Activated naive CD4-positive, alpha-beta T cell (primary cell): ENCODE results near the gene DPP9.

ENCODE experiments used
- DNase-seq, 4 experiments: peaks; one replicate each; lab custom pipeline; 2025; lab: John Stamatoyannopoulos, UW

DPP9 gene

DNA sequence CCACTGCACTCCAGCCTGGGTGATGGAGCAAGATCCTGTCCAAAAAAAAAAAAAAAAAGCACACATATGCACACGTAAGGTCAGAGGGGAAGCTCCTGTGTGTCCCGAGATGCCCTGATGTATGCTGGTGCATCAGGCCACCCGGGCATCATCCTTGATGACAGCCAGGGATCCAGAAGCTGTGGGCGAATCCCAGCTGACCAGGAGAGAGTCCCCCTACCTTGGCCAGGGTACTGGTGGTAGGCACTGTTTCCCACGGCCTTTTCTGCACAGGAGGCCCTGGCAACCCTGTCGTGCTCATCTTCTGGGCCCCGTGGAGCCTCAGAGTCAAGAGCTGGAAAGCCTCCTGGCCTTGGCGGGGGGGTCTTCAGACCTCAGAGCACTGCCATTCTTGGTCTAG is 67.5 kb downstream of the DPP9 start:
- no peak for DNase-seq

DNA sequence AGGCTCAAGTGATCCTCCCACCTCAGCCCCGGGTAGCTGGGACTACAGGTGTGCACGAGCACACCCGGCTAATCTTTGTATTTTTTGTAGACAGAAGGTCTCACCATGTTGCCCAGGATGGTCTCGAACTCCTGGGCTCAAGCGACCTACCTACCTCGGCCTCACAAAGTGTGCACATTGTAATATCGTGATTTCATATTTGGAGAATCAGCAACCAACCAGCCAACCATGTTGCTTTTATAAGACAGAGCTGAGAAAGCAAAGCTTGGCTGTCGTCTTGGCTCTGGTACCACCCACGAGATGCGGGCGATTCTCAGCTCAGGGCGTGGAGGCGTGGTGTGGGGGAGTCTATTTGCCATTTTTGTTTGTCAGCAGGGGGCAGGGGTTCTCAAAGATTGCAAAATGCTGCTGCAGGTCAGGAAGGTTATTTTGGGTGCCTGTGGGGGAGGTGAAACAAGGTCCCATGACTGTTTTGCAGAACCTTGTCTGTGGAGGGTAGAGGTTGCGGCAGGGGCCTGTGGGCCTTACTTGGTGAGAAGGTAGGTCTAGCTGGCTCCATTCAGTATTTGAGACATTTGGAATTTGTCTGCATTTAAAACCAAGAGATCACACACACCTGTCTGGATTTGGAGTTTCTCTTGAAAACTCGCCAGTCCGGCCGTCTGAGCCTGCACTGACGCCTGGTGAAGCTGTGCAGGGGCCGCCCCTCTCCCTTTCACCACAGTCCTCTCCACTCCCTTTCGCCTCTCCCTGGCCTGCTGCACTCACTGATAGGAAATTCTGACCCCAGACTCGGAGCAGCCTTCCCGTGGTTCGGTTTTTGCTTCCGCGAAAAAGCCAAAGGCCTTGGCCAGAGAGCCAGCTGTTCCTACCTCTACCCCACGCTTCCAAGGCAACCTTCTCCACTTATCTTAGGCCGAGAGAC is 68.9 kb downstream of the DPP9 start:
- no peak for DNase-seq

DNA sequence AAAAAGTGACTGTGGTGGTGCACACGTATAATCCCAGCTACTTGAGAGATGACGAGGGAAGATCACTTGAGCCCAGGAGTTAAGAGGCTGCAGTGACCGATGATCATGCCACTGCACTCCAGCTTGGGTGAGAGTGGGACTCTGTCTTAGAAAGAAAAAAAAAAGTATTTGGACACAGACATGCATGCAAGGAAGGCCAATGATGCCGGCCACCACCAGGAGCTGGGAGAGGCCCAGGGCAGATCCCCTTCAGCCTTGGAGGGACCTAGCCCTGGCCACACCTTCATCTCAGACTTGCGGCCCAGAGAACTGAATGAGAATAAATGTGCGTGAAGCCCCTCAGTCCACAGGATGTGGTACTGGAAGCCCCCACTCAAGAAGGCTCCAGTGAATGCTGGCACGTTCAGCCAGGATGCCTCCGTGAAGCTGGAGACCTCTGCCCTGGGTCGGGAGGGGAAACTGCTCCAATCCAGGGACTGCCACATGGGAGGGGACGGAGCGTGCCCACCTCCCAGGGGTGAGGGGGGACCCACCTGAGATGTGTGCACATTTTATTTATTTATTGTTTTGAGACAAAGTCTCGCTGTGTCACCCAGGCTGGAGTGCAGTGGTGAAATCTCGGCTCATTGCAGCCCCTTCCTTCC is 69.7 kb downstream of the DPP9 start:
- no peak for DNase-seq

DNA sequence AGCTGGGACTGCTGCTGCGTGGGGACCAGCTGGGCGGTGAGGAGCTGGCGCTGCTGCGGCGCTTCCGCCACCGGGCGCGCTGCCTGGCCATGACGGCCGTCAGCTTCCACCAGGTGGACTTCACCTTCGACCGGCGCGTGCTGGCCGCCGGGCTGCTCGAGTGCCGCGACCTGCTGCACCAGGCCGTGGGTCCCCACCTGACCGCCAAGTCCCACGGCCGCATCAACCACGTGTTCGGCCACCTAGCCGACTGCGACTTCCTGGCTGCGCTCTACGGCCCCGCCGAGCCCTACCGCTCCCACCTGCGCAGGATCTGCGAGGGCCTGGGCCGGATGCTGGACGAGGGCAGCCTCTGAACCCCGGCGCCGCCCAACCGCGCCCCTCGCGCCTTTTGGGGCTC is 71.6 kb downstream of the DPP9 start:
- no peak for DNase-seq

DNA sequence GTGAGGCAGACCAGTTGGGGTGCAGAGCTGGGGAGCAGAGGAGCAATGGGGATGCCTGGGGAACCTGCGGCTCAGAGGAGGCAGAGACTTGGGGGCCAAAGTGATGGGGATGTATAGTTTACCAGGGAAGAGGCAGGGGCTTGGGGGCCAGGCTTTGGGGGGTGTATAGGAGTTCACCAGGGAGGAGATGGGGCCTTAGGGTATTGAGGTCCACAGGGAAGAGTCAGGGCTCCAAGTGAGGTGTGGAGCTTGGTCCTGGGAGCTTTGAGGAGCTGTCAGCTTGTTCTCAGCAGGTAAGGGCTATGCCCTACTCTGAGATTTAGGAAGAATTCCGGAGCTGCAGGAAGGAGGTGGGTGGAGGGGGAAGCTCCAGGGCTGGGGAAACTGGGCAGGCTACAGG is 73.5 kb downstream of the DPP9 start:
- DNase-seq = no peak

DNA sequence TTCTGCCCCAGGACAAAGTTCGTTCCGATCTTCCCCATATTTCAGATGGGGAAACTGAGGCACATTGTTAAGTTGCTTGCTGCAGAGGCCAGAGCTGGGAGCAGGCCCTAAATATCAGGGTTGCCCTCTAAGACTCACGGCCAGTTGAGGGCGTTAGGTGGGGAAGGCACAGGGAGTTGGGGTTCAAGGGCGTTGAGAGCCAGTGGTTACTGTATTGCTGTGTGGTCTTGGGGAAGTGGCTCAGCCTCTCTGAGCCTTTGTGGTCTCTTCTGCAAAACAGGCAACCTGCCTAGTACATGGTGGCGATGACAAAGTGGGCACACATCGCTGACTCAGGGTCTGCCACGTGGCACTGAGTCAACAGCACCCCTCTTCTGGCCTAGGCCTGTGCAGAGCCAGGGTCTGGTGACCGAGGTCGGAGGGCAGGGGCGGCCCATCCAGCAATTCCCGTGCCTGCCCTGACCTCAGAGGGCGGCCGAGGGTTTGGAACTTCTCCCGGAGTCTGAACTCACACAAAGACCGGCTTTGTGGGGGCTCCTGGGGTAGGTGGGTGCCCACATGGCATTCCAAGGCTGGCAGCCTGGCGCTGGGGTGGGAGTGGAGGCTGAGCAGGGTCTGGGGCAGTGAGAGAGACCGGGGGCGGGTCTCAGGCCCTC is 74.1 kb downstream of the DPP9 start:
- no peak for DNase-seq

DNA sequence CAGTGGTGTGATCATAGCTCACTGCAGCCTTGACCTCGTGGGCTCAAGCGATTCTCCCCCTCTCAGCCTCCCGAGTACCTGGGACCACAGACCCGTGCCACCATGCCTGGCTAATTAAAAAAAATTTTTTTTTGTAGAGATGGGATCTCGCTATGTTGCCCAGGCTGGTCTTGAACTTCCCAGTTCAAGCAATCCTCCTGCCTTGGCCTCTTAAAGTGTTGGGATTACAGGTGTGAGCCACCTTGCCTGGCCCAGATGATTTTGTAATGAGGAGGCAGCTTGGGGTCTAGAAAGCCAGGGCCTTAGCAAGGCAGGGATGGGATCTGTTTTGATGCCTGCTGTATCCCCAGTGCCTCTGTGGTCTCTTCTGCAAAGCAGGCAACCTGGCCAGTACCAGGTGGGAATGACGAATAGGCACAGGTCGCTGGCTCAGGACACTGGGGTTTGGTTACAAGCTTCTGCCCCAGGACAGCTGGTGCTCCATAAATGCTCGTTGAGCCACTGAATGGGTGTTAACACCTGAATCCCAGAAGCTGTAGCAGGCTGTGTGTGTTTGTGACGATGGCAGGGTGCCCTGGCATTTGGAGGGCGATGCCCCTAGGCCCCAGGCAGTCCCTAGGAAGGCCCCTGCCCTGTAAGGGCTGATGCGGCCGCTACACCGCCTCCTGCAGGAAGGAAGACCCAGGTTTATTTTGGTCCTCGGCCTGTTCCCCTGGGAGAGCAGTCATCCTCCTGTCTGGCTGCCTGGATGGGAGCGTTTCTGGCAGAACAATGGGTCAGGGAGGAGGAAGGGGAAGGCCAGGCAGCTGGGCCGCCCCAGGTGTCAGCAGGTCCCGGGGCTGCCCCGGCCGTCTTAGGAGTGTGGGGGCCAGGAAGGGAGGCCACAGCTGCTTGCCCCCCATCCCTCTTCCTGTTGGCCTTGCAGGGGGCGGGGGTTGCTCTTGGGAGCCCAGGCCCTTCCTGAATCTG is 75.7 kb downstream of the DPP9 start:
- DNase-seq = no peak

DNA sequence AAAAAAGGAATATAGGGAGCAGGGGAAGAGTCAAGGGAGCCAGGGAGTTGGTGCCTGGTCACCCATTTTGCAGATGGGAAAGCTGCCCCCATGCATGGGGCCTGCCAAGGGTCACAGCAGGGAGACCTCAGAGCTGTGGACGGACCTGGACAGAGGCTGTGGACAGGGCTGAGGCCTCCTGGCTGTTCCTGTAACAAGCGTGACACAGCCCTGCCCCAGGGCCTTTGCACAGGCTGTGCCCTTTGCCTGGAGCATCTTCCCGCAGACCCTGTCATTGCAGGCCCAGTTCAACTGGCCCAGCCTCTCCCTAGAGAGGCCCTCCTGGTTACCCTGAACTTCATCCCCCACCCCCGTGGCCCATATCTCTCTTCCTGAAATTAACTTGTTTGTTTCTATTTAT is 77.9 kb downstream of the DPP9 start:
- no peak for DNase-seq

DNA sequence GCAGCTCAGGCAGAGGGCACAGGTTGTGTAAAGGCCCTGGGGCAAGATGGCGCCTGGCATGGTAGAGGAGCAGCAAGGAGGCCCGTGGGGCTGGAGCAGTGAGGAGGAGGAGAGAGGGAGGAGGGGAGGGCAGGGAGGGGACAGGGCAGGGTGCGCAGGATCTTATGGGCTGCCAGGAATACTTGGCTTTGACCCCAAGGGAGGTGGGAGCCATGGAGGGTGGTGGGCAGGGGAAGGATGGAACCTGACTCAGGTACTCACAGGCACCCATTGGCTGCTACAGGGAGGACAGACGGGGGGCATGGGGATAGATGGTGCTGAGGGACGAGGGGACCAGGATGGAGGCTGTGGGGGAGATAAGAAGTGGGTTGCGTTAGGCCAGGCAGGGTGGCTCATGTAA is 81.0 kb downstream of the DPP9 start:
- DNase-seq = no peak

DNA sequence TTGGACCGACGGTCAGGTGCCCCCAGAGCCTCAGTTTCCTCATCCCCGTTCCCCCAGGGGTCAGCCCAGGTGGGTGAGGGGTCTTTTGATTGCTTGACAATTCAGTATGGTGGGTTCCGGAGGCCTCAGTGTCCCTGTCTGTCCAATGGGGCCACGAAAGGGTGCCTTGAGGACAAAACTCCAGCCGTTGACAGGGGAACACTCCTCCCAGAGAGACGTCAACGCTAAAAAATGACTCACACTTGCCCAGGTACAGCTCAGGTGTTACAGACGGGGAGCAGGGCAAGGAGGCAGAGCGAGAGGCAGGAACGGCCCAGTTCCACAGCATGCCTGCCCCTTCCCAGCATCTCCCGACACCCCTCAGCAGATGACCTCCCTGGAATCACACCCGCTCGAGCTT is 82.5 kb downstream of the DPP9 start:
- no peak for DNase-seq

DNA sequence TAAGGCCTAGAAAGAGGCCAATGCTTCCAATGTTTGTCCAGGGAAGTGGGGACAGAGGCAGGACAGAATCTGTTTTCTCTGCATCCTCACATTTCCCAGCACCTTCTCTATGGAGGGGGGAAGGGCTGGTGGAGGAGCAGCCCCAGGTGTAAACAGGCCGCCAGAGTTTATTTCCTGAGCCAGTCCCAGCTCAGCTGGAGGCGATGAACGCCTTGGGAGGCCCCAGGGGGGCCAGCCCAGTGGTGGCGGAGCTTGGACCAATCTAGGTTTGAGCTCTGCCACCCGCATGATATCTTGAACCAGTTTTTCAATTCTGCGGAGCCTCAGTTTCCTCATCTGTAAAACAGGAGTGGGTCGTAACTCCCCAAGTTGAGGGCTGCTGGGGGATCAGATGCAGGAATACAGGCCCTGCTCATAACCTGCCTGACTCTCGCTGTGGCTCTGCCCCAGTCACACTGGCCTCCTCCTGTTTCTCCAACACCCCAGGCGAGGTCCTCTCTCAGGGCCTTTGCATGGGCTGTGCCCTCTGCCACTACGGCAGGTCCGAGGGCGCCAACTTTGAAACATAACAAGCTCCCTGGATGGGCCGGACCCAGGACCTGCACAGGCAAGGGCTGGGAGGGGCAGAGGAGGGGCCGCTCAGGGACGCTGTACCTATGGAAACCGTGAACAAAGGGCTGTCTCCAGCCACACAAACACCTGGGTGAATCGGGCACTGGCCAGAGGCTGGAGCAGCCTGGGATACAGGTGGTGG is 83.2 kb downstream of the DPP9 start:
- DNase-seq = no peak

DNA sequence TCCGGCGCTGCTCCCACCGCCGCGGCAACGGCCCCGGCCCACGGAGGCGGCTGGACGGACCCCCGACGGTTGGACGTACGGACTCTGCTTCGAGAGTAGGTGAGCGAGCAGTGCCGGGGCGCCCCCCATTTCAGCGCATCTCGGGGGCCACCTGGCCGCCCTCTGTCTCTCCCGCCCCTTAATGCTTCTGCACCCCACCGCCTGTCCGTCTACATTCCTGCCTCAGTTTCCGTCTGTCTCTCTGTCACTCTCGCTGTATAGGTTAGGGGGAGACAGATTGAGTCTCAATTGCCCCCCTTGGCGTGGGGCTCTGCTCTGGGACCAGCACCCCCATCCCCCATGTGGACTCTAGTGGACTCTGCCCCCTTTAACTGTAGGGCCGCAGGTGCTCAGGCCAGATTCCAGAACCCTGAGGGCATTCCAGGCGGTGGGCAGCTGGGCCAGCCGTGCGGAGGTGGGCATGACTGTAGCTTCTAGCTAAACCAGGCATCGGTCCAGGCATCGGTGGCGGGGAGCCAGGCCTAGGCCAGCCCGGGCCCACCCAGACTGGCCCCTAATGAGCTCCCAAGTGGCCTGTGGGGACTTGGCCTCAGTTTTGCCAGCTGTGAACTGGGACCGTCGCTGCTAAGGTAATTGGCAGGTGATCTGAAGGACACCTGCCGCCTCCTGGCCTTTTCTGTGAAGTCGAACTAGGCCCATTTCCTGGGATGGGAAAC is 84.0 kb downstream of the DPP9 start:
- DNase-seq = no peak

DNA sequence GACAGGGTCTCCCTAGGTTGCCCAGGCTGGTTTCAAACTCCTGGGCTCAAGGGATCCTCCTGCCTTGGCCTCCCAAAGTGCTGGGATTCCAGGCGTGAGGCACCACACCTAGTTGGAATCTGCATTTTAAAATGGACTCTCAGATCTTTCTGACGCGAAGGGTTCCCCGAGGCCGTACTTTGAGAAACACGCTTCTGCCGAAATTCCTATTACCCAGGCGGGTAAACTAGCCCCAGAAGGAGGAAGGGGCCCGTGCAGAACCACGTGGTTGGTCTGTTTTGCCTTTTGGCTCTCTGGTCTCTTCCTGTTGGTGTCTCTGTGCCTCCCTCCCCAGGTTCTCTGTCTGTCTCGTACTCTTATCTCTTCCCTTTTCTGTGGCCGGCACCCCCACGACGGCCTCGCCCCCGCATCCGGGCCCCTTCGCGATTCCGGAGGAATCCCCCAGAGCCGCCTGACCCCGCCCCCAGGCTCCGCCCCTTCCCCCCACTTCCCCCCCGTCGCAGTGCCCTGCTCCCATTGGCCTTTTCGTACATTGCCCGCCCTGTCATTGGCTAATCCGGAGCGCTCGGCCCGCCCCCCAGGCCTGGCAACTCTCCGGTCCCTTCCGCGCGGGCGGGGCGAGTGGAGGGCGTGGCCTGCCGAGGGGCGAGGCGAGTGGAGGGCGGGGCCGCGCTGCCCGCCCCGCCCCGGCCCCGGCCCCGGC is 84.7 kb downstream of the DPP9 start, which contains the start of gene TNFAIP8L1:
TNFAIP8L1 (plus strand) TSS at position 689 of the 703 bp plus-strand sequence. CDS start 12,354 bp downstream, outside the sequence.
- peak; percentile 95 to 99 (median 99) for DNase-seq

DNA sequence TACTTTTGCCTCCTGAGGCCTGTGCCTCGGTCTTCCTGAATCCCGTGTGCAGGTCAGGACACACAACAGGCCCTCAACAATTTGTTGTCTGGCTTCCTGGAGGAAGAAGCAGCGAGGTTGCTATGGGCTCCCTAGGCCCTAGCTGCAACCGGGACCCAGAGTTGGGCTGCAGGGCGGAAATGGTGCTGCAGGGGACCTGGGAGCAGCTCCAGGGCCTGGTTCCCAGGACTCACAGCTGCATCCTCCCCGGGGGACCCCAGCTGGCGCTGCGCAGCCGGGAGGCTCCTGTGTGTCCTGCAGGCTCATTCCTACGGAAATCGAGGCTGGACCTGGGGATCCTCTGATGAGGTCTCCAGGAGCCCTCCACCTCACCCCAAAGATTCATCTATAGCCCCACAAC is 85.3 kb downstream of the DPP9 start:
- DNase-seq = peak in 1 of 4 experiments; percentile 9

DNA sequence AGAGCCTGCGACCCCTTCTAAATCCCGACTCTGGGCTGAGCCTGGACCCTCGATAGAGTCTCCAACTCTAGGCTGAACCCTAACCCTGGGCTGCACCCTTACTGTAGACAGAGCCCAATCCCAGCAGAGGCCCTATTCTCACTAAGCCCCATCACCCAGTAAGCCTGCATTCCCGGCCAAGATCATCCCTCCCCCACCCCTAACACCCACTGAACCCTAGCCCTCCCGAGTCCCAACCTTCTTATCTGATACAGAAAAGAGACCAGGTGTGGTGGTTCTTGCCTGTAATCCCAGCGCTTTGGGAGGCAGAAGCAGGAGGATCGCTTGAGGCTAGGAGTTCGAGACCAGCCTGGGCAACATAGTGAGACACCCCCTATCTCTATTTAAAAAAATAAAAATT is 86.9 kb downstream of the DPP9 start:
- no peak for DNase-seq

DNA sequence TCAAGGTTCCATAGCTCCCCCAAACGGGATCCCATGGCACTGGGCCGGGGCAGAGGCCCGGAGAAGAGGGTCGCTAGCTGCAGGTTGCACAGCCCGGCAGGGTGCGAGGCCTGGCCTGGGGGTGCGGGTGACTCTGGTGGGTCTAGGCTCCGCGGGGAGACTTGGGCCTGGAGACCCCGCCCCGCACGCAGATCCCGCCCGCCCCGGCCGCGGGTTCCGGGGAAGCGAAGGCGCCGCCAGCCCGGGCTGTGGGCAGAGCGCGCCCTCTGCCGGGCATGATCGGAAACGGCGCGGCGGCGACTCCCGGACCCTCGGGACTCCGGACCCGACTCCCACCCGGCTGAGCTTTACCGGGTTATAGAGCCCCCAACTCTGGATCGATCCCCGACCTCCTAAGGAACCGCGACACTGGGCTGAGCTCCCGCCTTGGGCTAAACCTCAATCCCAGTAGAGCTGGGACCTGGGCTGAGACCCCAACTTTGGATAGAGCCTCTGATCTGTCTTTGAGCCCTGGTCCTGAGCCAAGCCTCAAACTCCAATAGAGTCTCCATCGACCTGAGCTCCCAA is 87.4 kb downstream of the DPP9 start:
- peak; percentile 52 to 79 (median 63) for DNase-seq

DNA sequence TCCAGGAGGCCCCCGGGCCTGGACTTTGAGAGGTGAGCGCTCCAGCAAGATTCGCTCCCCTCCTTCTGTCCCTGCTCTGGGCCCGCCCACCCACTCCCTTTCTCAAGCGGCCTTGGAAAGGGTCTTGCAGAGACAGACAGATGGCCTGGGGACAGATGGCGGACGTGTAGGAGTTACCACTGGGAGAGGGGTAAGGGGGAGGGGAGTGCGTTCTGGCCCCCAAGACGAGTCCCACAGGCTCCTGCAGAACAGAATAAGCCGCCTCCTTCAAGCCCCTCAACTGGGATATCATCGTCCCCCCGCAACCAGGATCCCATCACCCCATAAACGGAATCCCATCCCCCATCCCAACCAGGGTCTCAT is 87.9 kb downstream of the DPP9 start:
- DNase-seq = no peak

DNA sequence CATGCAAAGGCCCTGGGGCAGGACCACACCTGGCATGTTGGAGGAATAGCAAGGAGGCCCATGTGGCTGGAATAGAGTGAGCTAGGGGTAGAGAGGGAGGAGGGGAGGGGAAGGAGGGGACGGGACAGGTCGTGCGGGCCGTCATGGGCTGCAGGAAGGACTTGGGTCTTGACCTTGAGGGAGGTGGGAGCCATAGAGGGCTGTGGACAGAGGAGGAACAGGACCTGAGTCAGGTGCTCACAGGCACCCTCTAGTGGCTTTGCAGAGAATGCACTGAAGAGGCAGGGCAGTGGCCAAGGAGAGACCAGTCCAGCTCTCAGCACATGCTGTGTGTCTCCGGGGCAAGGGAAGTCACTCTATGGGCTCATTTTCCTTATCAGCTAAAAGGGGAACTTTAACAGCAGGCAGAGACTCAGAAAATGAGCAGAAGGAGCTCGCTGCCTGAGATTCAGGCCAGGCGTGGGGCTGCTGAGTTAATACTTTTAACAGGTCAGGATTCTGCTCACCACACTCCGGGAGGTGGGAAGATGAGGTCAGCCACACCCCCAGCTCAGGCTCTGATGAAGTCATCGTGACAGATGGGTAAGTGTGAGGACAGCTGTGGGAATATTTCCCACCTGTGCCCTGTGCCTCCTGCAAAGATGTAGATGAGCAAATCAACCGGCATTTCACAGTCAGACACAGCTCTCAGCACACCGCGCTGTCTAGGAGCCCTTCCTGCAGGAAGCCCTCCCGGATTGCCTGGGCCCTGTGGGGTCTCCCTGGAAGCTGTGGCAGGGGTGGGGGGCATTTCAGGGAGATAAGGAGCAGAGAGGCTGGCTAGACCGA is 90.3 kb downstream of the DPP9 start:
- peak in 1 of 4 experiments; percentile 5 for DNase-seq
